OCI-LY7 (cell line): ENCODE data around the gene E2F6.

ENCODE experiments used
- EZH2phosphoT487 ChIP-seq: fragments of 200-600 bp; sonication (generic); IDR thresholded peaks from 2 replicates; pipeline ENCODE4 v1.6.1; 2018; ENCODE audit warnings: low read depth, borderline replicate concordance, mild to moderate bottlenecking, mixed run types, antibody characterized with exemption, low read length, moderate library complexity, mixed read lengths
- TF ChIP-seq, protein P1 (sequence below): fragments of 200-600 bp; sonication (generic); conservative IDR thresholded peaks from 2 replicates; pipeline ENCODE4 v1.5.1; 2014; ENCODE audit warnings: mild to moderate bottlenecking, antibody characterized with exemption, low read length, moderate library complexity, mixed read lengths

DNA sequence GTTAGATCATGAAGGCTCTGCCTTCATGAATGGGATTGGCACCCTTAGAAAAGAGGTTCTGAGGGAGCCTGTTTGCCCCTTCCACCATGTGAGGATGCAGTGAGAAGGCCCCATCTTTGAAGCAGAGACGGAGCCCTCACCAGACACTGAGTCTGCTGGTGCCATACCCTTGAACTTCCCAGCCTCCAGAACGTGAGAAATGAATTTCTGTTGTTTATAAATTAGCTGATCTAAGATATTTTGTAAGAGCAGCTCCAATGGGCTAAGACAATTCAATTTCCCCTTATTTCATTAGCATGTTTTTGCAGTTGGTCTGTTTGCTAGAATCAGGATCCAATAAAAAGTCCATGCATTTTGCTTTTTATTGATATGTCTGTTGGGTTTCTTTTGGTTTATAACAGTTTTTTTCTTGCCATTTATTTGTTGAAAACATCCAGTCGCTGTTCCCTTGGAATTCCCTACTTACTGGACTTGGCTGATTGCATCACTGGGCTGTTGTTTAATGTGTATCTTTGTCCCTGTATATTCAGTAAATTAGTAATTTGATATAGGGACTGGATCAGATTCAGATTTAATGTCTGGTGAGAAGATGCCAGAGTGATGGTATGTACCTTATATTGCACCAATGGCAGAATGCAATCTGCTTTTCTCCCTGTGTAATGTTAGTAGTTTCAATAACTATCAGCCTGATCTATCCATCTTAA is 43.8 kb upstream of the E2F6 start:
- TF ChIP-seq, protein P1, sequence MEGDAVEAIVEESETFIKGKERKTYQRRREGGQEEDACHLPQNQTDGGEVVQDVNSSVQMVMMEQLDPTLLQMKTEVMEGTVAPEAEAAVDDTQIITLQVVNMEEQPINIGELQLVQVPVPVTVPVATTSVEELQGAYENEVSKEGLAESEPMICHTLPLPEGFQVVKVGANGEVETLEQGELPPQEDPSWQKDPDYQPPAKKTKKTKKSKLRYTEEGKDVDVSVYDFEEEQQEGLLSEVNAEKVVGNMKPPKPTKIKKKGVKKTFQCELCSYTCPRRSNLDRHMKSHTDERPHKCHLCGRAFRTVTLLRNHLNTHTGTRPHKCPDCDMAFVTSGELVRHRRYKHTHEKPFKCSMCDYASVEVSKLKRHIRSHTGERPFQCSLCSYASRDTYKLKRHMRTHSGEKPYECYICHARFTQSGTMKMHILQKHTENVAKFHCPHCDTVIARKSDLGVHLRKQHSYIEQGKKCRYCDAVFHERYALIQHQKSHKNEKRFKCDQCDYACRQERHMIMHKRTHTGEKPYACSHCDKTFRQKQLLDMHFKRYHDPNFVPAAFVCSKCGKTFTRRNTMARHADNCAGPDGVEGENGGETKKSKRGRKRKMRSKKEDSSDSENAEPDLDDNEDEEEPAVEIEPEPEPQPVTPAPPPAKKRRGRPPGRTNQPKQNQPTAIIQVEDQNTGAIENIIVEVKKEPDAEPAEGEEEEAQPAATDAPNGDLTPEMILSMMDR: no peak
- no peak for TF ChIP-seq EZH2phosphoT487
